ENCODE measurements around the gene FRMD4A.

- TF ChIP-seq NRF1 (conservative IDR thresholded peaks at IDR 0.05; ENCODE audit: low read depth, low read length) (no peak), SMC3 (IDR thresholded peaks at IDR 0.05; ENCODE audit: borderline replicate concordance, low read length) (no peak), POLR2AphosphoS2 (IDR thresholded peaks at IDR 0.05; ENCODE audit: low read depth, low read length) (no peak), HDAC6 (IDR thresholded peaks at IDR 0.05; ENCODE audit: unreplicated experiment) (no peak), PAX8 (IDR thresholded peaks at IDR 0.05) (no peak), BCLAF1 (IDR thresholded peaks at IDR 0.05) (no peak), CTCF (IDR thresholded peaks at IDR 0.05 in 2 of 3, conservative IDR thresholded peaks at IDR 0.05 in 1 of 3; ENCODE audit: control insufficient read depth in 2 of 3, extremely low read depth in 1 of 3, insufficient read depth in 1 of 3, low read depth in 3 of 3, low read length in 3 of 3) (no peak), TBL1XR1 (IDR thresholded peaks at IDR 0.05; ENCODE audit: low read depth, low read length) (no peak), NFYB (IDR thresholded peaks at IDR 0.05; ENCODE audit: insufficient read depth, low read depth, low read length) (no peak)
These were observed 652.5 kb downstream of the FRMD4A start for GRCh38 chr10:13678101-13678843.

Measured in GM12878 (cell line).